B cell (primary cell): ENCODE measurements around the gene ZDHHC4. TPM values are rescaled to one million over a fixed set of nuclear protein-coding genes. Genes with fewer than 3 reads are reported as not detected.

Experiments
- ATAC-seq: fragments of 200-7000 bp; cut with Tn5 transposase; one replicate; pipeline ENCODE4 v1.10.0; 2021; ENCODE audit warnings: low read depth, mild to moderate bottlenecking, moderate number of reproducible peaks, moderate library complexity
- CTCF ChIA-PET: fragments of 350-600 bp; sonication (Branson Sonifier 250); formaldehyde crosslinking; loops from one replicate; lab custom pipeline; 2021; ENCODE audit warnings: antibody characterized with exemption, inconsistent platforms; lab: Charles Lee
- POLR2A ChIA-PET: fragments of 350-600 bp; sonication (Branson Sonifier 250); formaldehyde crosslinking; loops from one replicate; lab custom pipeline; 2021; ENCODE audit warnings: antibody characterized with exemption; lab: Charles Lee
- DNase-seq: peaks from one replicate; pipeline ENCODE4 v3.0.0; 2013
- H2AFZ ChIP-seq: 2 replicates; pipeline ENCODE4 v1.6.1; 2012; ENCODE audit warnings: mild to moderate bottlenecking, low read depth, low read length; ENCODE audit not compliant: insufficient read depth, poor library complexity, severe bottlenecking
- H3K27ac ChIP-seq, 2 donors: 1 replicate in 1 of 2; 2 replicates in 1 of 2; pipeline ENCODE4 v1.5.1; 2012 to 2013; ENCODE audit warnings: low read length in 2 of 2, mild to moderate bottlenecking in 2 of 2, moderate library complexity in 1 of 2
- H3K27me3 ChIP-seq, 4 experiments: fragments of 200-600 bp in 1 of 4; sonication (generic) in 1 of 4; replicated peaks in 1 of 4; 1 replicate in 2 of 4; 2 replicates in 2 of 4; pipeline versions ENCODE4 v1.6.1 to v1.7.0; 2013 to 2016; ENCODE audit warnings: low read length in 3 of 4, mild to moderate bottlenecking in 2 of 4, mixed read lengths in 1 of 4, moderate library complexity in 1 of 4; ENCODE audit not compliant: insufficient read depth in 4 of 4, control insufficient read depth in 3 of 4; ENCODE audit errors: control extremely low read depth in 1 of 4
- H3K36me3 ChIP-seq, 2 experiments: replicated peaks in 1 of 2; 1 replicate in 1 of 2; 2 replicates in 1 of 2; pipeline versions ENCODE4 v1.6.1 to v1.7.1; 2013; ENCODE audit warnings: low read length in 1 of 2; ENCODE audit not compliant: insufficient read depth in 2 of 2, control insufficient read depth in 1 of 2; ENCODE audit errors: control extremely low read depth in 1 of 2, extremely low read depth in 1 of 2
- H3K4me1 ChIP-seq, 2 donors: fragments of 200-600 bp in 1 of 2; sonication (generic) in 1 of 2; 1 replicate in 1 of 2; 2 replicates in 1 of 2; pipeline versions ENCODE4 v1.5.1 to v1.6.1; 2013 to 2017; ENCODE audit warnings: low read length in 2 of 2; ENCODE audit not compliant: control insufficient read depth in 2 of 2, insufficient read depth in 2 of 2
- H3K4me2 ChIP-seq: replicated peaks from 2 replicates; pipeline ENCODE3; 2012; ENCODE audit warnings: mild to moderate bottlenecking, low read depth, low read length; ENCODE audit not compliant: poor library complexity, severe bottlenecking
- H3K4me3 ChIP-seq, 5 experiments: fragments of 200-600 bp in 1 of 5; sonication (generic) in 1 of 5; 1 replicate in 3 of 5; 2 replicates in 2 of 5; pipeline versions ENCODE4 v1.5.1 to v1.7.0; 2011 to 2016; ENCODE audit warnings: low read length in 4 of 5, mild to moderate bottlenecking in 4 of 5, low read depth in 2 of 5, control low read depth in 1 of 5, moderate library complexity in 1 of 5; ENCODE audit not compliant: insufficient read depth in 1 of 5; ENCODE audit errors: control extremely low read depth in 1 of 5, extremely low read depth in 1 of 5
- H3K79me2 ChIP-seq: fragments of 200-600 bp; sonication (generic); one replicate; pipeline ENCODE4 v1.6.0; 2016; ENCODE audit warnings: low read length; ENCODE audit not compliant: control insufficient read depth, insufficient read depth
- H3K9ac ChIP-seq: fragments of 200-600 bp; sonication (generic); 2 replicates; pipeline ENCODE4 v1.6.1; 2017; ENCODE audit warnings: mild to moderate bottlenecking, low read length, moderate library complexity
- H3K9me3 ChIP-seq, 3 donors: one replicate each; pipeline versions ENCODE4 v1.6.1 to v1.7.1; 2013; ENCODE audit warnings: low read length in 2 of 3; ENCODE audit not compliant: control insufficient read depth in 2 of 3, insufficient read depth in 1 of 3; ENCODE audit errors: control extremely low read depth in 1 of 3
- H4K20me1 ChIP-seq: 2 replicates; pipeline ENCODE4 v1.6.0; 2012; ENCODE audit warnings: mild to moderate bottlenecking, low read length; ENCODE audit not compliant: insufficient read depth, control insufficient read depth, poor library complexity, severe bottlenecking
- H3K27ac Mint-ChIP-seq: one replicate; pipeline ENCODE4 v1.8.0; 2021; ENCODE audit warnings: mixed read lengths
- H3K27me3 Mint-ChIP-seq: one replicate; pipeline ENCODE4 v1.8.0; 2021; ENCODE audit warnings: mixed read lengths
- H3K4me1 Mint-ChIP-seq: one replicate; pipeline ENCODE4 v1.8.0; 2021; ENCODE audit warnings: mixed read lengths
- H3K4me3 Mint-ChIP-seq: one replicate; pipeline ENCODE4 v1.8.0; 2021; ENCODE audit warnings: mixed read lengths
- H3K9me3 Mint-ChIP-seq: one replicate; pipeline ENCODE4 v1.8.0; 2022; ENCODE audit warnings: mixed read lengths; ENCODE audit not compliant: insufficient read depth
- EZH2 ChIP-seq: IDR thresholded peaks from 2 replicates; pipeline ENCODE4 v1.6.1; 2012; ENCODE audit warnings: borderline replicate concordance, low read depth, mild to moderate bottlenecking, moderate library complexity, low read length; ENCODE audit not compliant: insufficient read depth, poor library complexity, severe bottlenecking
- WGBS: methylation state at CpG from one replicate; pipeline ENCODE4 v1.1.5; 2013; ENCODE audit warnings: missing lambda C conversion rate; ENCODE audit not compliant: insufficient coverage; 5-methylcytosine and 5-hydroxymethylcytosine counted together
- intact Hi-C: fragments of 100-400 bp; cut with micrococcal nuclease; formaldehyde crosslinking; loops from one replicate; pipeline ENCODE4 v1.10.0; 2022
- polyA minus RNA-seq: library from RNA; depleted of rRNA, polyadenylated mRNA; stranded (reverse); fragments of >200 nt; gene quantifications from 2 replicates; pipeline ENCODE4 v1.2.3, GENCODE V29; 2012
- polyA plus RNA-seq: library from polyadenylated mRNA; depleted of rRNA; stranded (reverse); fragments of >200 nt; gene quantifications from 2 replicates; pipeline ENCODE4 v1.2.3, GENCODE V29; 2012
- total RNA-seq, 2 donors: library from RNA; stranded (reverse); fragments of 120-200 nt in 1 of 2; gene quantifications; 1 replicate in 1 of 2; 2 replicates in 1 of 2; pipeline versions ENCODE4 v1.2.3 to v1.2.4, GENCODE V29; 2013 to 2022
- TF ChIP-seq, protein P1 (sequence below): fragments of 200-600 bp; IDR thresholded peaks from one replicate; pipeline ENCODE4 v1.8.0; 2022; ENCODE audit warnings: antibody characterized with exemption, mild to moderate bottlenecking

The ZDHHC4 gene
- total RNA-seq (38.5 and 49.4 TPM in 2 replicates), polyA plus RNA-seq (42.0 and 44.8 TPM in 2 replicates), polyA minus RNA-seq (24.3 and 34.5 TPM in 2 replicates)
- 45.1 TPM for total RNA-seq (2013)

DNA sequence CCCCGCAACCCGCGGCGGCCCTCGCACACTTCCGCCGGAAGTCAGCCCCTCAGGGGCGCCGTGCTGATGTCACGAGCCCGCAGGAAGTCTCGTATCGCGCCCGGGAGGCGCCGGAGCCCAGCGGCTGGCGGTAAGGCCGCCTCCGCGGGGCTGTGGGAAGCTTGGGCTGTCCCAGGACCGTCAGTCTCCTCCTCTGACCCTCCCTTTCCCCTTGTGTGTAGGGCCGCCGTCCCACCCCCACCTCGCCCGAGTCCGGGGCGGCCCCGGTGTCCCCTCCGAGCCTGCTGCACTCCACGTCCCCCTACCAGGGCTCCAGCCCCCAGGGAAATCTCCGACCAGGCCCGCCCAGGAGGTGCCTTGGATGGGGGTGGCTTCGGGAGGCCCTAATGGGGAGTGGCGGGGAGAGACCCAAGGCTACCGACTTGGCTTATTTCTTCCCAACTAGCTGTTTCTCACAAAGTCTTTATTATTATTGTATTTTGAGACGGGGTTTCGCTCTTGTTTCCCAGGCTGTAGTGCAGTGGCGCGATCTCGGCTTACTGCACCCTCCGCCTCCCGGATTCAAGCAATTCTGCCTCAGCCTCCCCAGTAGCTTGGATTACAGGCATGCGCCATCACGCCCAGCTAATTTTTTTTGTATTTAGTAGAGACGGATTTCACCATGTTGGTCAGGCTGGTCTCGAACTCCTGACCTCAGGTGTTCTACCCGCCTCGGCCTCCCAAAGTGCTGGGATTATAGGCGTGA, at the start of gene ZDHHC4:
Gene ZDHHC4 (plus strand): TSS at position 86 of the 745 bp plus-strand sequence. CDS start 3,108 bp downstream, outside the sequence.
- WGBS = 17% methylated on average over 42 of the region's 51 CpGs
- CTCF ChIA-PET = interaction anchor here (0.8 to 1.3 kb wide), 3 partner anchors 10 to 65 kb away, joined by 3 read pairs; no protein-coding TSS in a partner anchor
- peak within 1 kb of the TSS; percentile 90 for H3K4me3 Mint-ChIP-seq

More for the DNA sequence above, at the start of gene ZDHHC4:
- Histone ChIP-seq H3K4me1 (peaks cover 0 to 33% of the 10 kb centered on the region in 2 donors), H3K36me3 (peaks cover 3 to 19% of the 10 kb centered on the region in 2 experiments), H3K4me3 (peak within 1 kb of the TSS; percentile 23 to 78 (median 75)), H3K79me2 (no peaks in the 10 kb centered on the region), H3K9me3 (no peaks in the 10 kb centered on the region), H3K27me3 (no peaks in the 10 kb centered on the region), H2AFZ (peak within 1 kb of the TSS; percentile 79), H3K9ac (peak within 1 kb of the TSS; percentile 85), H4K20me1 (no peaks in the 10 kb centered on the region), H3K4me2 (peak within 1 kb of the TSS; percentile 92), H3K27ac (peak within 1 kb of the TSS; percentile 93 to 97)
- Mint-ChIP-seq H3K27me3 (peaks cover 4% of the 10 kb centered on the region), H3K9me3 (no peaks in the 10 kb centered on the region), H3K4me1 (peaks cover 34% of the 10 kb centered on the region), H3K27ac (peak within 1 kb of the TSS; percentile 94)
- DNase-seq (peak; percentile 92), ATAC-seq (peak; percentile 90)
- TF ChIP-seq, protein P1, sequence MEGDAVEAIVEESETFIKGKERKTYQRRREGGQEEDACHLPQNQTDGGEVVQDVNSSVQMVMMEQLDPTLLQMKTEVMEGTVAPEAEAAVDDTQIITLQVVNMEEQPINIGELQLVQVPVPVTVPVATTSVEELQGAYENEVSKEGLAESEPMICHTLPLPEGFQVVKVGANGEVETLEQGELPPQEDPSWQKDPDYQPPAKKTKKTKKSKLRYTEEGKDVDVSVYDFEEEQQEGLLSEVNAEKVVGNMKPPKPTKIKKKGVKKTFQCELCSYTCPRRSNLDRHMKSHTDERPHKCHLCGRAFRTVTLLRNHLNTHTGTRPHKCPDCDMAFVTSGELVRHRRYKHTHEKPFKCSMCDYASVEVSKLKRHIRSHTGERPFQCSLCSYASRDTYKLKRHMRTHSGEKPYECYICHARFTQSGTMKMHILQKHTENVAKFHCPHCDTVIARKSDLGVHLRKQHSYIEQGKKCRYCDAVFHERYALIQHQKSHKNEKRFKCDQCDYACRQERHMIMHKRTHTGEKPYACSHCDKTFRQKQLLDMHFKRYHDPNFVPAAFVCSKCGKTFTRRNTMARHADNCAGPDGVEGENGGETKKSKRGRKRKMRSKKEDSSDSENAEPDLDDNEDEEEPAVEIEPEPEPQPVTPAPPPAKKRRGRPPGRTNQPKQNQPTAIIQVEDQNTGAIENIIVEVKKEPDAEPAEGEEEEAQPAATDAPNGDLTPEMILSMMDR = no peak
- no peak for TF ChIP-seq EZH2
- intact Hi-C loops = loop anchor here (1.0 to 5.0 kb wide), 4 partner anchors 13 to 130 kb away; partner anchors contain the start of genes INTS15, ZNF12 and ZNF316
- POLR2A ChIA-PET = interaction anchor here (1.5 kb wide), 1 partner anchor 13 kb away, joined by 6 read pairs; no protein-coding TSS in a partner anchor
